Measurements from ENCODE around the gene MTSS2. TPM values are rescaled to one million over a fixed set of nuclear protein-coding genes. Genes with fewer than 3 reads are reported as not detected.
"Not testable (repeated sequence)": the region's sequence is repeated elsewhere in the genome, so short reads cannot be mapped to it uniquely, and the experiment has no call there.

MTSS2 gene
- total and polyA plus RNA-seq, 5 donors: 47.5 to 71.2 (median 66.4) TPM

GRCh38 chr16:70646260-70647241, 39.3 kb downstream of the MTSS2 start, which contains the start of gene IL34:
IL34 (plus strand) TSS chr16:70646559; CDS start chr16:70646948, 389 bp downstream.
- H3K27ac ChIP-seq (ENCODE audit: low read length): no peak within 1 kb of the TSS
- H3K4me1 ChIP-seq (ENCODE audit: control insufficient read depth, insufficient read depth, low read length): no peaks in the 10 kb centered on the region
- H3K27me3 ChIP-seq (ENCODE audit: control insufficient read depth, insufficient read depth): no peaks in the 10 kb centered on the region
- intact Hi-C loops (cut with DNase I): loop anchor here in 1 of 4 donors (10.0 kb wide), 1 partner anchor 112 kb away; no protein-coding TSS in a partner anchor
- WGBS: 61% methylated on average over 39 of the region's 39 CpGs
- peak; percentile 59 to 74 for ATAC-seq
- DNase-seq: peak; percentile 33 to 73 (median 72)
- H3K9me3 ChIP-seq (ENCODE audit: control insufficient read depth, low read length): no peaks in the 10 kb centered on the region
- no peak within 1 kb of the TSS for H3K4me3 ChIP-seq (ENCODE audit: low read length)

GRCh38 chr16:70644763-70645597, 40.9 kb downstream of the MTSS2 start:
- 78% methylated on average over 10 of the region's 10 CpGs for WGBS
- ATAC-seq: no peak
- intact Hi-C loops (cut with DNase I): loop anchor here in 1 of 4 donors (10.0 kb wide), 1 partner anchor 110 kb away; no protein-coding TSS in a partner anchor
- no peaks in the 10 kb centered on the region for H3K9me3 ChIP-seq (ENCODE audit: control insufficient read depth, low read length)
- no peaks in the 10 kb centered on the region for H3K27me3 ChIP-seq (ENCODE audit: control insufficient read depth, insufficient read depth)
- H3K4me1 ChIP-seq (ENCODE audit: control insufficient read depth, insufficient read depth, low read length): no peaks in the 10 kb centered on the region
- no peak for DNase-seq
- no peak overlapping the region for H3K4me3 ChIP-seq (ENCODE audit: low read length)
- no peak overlapping the region for H3K27ac ChIP-seq (ENCODE audit: low read length)

GRCh38 chr16:70643264-70643663, 42.6 kb downstream of the MTSS2 start:
- 83% methylated on average over 7 of the region's 7 CpGs for WGBS
- H3K27me3 ChIP-seq (ENCODE audit: control insufficient read depth, insufficient read depth); ATAC-seq; H3K27ac ChIP-seq (ENCODE audit: low read length); DNase-seq; H3K4me3 ChIP-seq (ENCODE audit: low read length); H3K4me1 ChIP-seq (ENCODE audit: control insufficient read depth, insufficient read depth, low read length); H3K9me3 ChIP-seq (ENCODE audit: control insufficient read depth, low read length): not testable (repeated sequence)
- intact Hi-C loops (cut with DNase I): loop anchor here in 1 of 4 donors (10.0 kb wide), 1 partner anchor 108 kb away; no protein-coding TSS in a partner anchor

- intact Hi-C loops (cut with DNase I): loop anchor here in 1 of 4 donors (10.0 kb wide), 1 partner anchor 108 kb away; no protein-coding TSS in a partner anchor
- 99% methylated on average over 1 of the region's 1 CpG for WGBS
- ATAC-seq: no peak
- no peak for DNase-seq
- no peaks in the 10 kb centered on the region for H3K9me3 ChIP-seq (ENCODE audit: control insufficient read depth, low read length)
- H3K4me1 ChIP-seq (ENCODE audit: control insufficient read depth, insufficient read depth, low read length): no peaks in the 10 kb centered on the region
- no peaks in the 10 kb centered on the region for H3K27me3 ChIP-seq (ENCODE audit: control insufficient read depth, insufficient read depth)
- no peak overlapping the region for H3K4me3 ChIP-seq (ENCODE audit: low read length)
- no peak overlapping the region for H3K27ac ChIP-seq (ENCODE audit: low read length)
Observed at GRCh38 chr16:70642633-70643032, 43.2 kb downstream of the MTSS2 start.

GRCh38 chr16:70638814-70639792, 46.8 kb downstream of the MTSS2 start:
- intact Hi-C loops (cut with DNase I): loop anchor here in 2 of 4 donors (10.0 kb wide), 2 partner anchors 54 to 84 kb away; no protein-coding TSS in a partner anchor
- peak; percentile 18 to 47 (median 35) for DNase-seq
- Histone ChIP-seq H3K9me3 (ENCODE audit: control insufficient read depth, low read length) (no peaks in the 10 kb centered on the region), H3K27ac (ENCODE audit: low read length) (peak overlapping the region; percentile 29), H3K27me3 (ENCODE audit: control insufficient read depth, insufficient read depth) (no peaks in the 10 kb centered on the region), H3K4me3 (ENCODE audit: low read length) (no peak overlapping the region), H3K4me1 (ENCODE audit: control insufficient read depth, insufficient read depth, low read length) (peaks cover 2% of the 10 kb centered on the region)
- peak; percentile 41 to 75 for ATAC-seq
- WGBS: 51% methylated on average over 18 of the region's 18 CpGs

Other genes with a start within 250 kb of the MTSS2 start
- gene ST3GAL2, start 247.0 kb downstream of the MTSS2 start, total RNA-seq: 10 to 100 TPM; 15.4 to 21.3 (median 19.9) TPM
- gene ST3GAL2, start 247.0 kb downstream of the MTSS2 start, polyA plus RNA-seq: 13.3 TPM
- gene FCSK, start 231.5 kb downstream of the MTSS2 start, total RNA-seq: 10 to 100 TPM; 10.4 to 12.3 (median 11.7) TPM
- 8.3 TPM for gene FCSK, start 231.5 kb downstream of the MTSS2 start, polyA plus RNA-seq
- 10 to 100 TPM; 30.7 to 40.8 (median 37.3) TPM for gene COG4, start 162.5 kb downstream of the MTSS2 start, total RNA-seq
- gene COG4, start 162.5 kb downstream of the MTSS2 start, polyA plus RNA-seq: 29.2 TPM
- 100 to 1,000 TPM; 138 to 154 (median 144) TPM for gene SF3B3, start 162.2 kb downstream of the MTSS2 start, total RNA-seq
- 67.5 TPM for gene SF3B3, start 162.2 kb downstream of the MTSS2 start, polyA plus RNA-seq
- 1 to 10 TPM in 2 of 4 donors, under 1 TPM in 2; 0.74 to 2.1 (median 1.5) TPM for gene IL34, start 39.5 kb downstream of the MTSS2 start, total RNA-seq
- gene IL34, start 39.5 kb downstream of the MTSS2 start, polyA plus RNA-seq: 1.9 TPM
- 10 to 100 TPM; 18.2 to 24.2 (median 23.0) TPM for gene VAC14, start 115.1 kb upstream of the MTSS2 start, total RNA-seq
- 27.4 TPM for gene VAC14, start 115.1 kb upstream of the MTSS2 start, polyA plus RNA-seq

Data from right cardiac atrium (tissue), 5 donors.